Stimulated activated CD4-positive, alpha-beta T cell treated with anti-CD3 and anti-CD28 coated beads, TNF-alpha, amount 100 ng/mL, for 4 hours (primary cell): ENCODE results near the gene EPHB1.

ENCODE experiments used
- DNase-seq, 3 experiments: peaks; one replicate each; pipeline ENCODE4 v3.0.0-alpha.2; 2020; ENCODE audit warnings: low read depth in 3 of 3

EPHB1 gene

DNA sequence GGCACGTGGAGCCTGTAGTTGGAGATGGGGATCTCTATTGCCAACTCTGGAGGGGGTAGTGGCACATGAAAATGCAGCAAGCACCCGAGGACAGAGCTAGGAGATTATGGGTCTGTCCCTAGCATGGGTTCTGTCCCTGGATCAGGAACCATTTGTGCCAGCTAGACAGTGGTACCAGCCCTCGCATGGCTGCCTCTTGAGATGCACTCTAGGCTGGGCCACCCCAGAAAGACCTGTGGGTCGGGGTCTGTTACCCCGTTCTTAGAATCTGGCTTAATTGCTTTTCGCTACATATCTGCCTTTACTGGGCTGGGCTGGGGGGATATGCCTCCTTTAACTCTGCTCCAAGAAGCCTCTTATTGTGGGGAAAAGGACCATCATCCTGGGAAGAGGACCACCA, 54.5 kb downstream of the EPHB1 start:
- no peak for DNase-seq

GRCh38 chr3:134850761-134851160, 55.7 kb downstream of the EPHB1 start:
- no peak for DNase-seq

DNA sequence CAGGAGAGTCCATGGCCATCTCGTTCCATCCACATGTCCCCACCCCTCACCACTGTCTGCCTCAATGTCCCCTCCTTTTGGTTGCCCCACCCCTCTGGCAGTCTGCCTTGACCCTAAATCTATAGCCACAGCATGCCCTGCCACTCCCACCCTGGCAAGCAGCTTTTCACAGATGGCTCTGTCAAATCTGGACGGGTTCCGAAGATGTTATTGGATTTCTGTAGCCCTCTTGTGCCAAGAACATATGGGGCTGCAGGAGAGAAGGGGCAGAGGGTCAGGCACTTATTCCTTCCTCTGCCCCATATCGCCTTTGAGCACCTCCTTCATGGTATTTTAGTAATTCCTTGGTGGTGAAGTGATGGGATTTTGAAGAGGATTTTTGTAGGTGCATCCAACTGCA, 57.1 kb downstream of the EPHB1 start:
- DNase-seq: no peak

- no peak for DNase-seq
Measured at GRCh38 chr3:134852893-134853351, 57.9 kb downstream of the EPHB1 start.

DNA sequence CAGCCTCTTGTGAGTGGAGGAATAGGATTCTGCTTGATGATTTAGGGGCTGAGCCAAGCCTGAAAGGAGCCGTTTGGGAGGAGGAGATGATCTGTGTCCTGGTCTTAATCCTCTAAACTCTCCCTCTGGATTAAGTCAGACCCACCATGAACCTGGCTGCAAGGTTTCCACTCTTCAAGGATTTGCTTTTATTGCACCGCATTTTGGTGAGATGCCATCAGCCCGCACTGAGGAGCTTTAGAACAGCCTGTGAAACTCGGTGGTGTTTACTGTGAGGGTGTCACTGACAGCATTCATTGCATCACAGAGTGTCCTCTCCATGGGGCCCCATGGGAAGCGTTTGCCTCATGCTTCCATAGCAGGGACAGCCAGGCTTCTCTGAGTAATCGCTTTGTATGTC, 59.2 kb downstream of the EPHB1 start:
- DNase-seq: no peak

GRCh38 chr3:134857356-134857755, 62.3 kb downstream of the EPHB1 start:
- DNase-seq: no peak

- no peak for DNase-seq
Measured at GRCh38 chr3:134857776-134858362, 62.8 kb downstream of the EPHB1 start.

DNA sequence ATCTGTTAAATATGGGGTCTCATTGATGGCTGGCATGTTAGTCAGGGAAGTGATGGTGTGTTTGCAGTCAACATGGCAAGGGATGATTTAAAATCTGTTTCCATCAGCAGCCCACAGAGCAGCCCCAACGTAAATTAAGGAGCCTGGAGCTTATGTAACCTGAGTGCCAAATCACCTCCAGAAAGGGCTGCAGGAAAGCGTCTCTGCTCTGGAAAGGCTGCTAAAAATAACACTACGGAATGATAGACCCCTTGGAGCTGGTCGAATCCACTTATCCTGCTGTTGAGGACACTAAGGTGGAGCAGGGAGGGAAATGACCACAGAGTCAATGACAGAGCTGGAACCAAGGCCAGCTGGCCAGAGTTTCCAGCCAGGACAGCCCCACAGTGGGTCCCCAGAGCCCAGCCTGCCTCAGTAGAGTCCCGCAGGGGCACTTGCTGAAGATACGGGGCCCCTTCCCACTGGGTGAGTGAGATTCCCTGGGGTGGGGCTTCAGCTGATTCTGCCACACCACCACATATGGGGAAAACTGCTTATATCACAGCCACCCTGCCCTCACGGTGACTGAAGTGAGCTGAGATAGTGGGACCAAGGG, 63.5 kb downstream of the EPHB1 start:
- DNase-seq: no peak

DNA sequence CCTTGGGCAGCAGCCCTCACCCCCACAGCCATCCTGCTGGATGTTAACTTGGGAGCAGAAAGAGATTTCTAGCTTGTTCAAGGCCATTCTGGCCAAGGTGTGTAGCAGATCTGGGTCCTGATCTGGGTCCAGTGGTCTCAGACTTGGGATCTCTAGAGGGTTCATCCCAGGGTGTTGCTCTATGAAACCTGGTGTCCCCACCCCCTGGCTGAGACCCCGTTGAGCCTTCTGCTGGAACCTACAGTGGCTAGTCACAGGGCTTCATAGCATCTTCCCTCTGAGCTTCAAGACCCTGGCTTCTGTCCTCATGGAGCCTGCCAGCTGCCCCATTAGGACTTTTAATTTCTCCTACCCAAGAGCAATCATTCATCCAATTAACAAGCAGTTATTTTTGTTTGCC, 64.3 kb downstream of the EPHB1 start:
- DNase-seq: no peak

DNA sequence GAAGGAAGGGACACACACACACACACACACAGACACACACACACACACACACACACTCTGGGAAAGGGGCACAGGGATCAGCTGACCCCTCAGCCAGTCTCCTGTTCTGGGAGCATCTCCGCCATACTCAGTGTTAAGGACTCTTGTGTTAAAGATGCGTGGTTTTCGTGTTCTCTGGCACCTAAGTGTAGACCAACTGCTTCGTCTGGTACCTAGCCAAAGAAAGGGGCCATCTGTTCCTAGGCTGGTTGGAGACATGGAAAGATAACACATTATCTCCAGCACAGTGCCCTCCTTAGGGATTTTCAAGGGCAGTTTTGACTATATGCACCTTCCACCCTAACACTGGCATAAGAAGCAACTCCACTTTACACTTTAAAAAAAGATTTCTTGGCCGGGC, 65.1 kb downstream of the EPHB1 start:
- DNase-seq: no peak

DNA sequence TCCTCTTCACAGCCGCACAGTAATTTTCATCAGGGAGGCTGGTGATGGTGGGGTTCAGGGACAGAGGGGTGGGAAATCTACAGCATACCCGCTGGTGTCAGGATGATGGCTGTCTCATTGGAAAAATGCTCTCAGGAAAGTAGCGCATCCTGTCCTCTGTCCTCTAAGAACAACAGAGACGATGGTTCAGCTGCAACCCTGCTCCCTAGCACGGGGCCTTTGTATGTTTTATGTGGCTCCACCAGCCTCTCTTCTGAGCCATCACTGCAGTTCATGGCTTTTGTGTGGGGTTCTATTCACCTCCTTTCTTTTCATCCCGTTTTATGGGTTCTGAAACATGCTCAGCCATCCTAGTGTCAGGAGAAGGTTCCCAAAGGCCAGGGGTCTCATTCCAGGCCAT, 68.9 kb downstream of the EPHB1 start:
- DNase-seq: no peak

GRCh38 chr3:134864636-134865035, 69.6 kb downstream of the EPHB1 start:
- no peak for DNase-seq

DNA sequence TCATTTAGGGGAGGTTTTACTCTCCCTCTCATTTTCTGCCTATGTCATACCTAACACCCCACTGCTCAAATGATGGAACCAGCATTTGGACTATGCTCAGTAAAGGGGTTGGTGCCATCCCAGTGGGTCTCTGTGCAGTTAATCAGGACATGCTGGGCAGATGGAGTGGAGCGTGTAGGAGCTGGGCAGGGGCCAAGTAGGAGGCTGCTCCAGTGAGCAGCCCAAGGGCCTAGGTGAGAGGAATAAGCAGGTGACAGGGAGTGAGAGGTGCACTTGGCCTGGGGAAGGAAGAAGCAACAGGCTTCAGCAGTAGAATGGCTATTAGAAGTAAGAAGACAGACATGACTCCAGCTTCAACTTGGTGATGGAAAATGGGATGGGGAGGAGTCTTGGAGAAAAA, 72.2 kb downstream of the EPHB1 start:
- DNase-seq: no peak

- DNase-seq: no peak
Measured at GRCh38 chr3:134869153-134869726, 74.2 kb downstream of the EPHB1 start.

DNA sequence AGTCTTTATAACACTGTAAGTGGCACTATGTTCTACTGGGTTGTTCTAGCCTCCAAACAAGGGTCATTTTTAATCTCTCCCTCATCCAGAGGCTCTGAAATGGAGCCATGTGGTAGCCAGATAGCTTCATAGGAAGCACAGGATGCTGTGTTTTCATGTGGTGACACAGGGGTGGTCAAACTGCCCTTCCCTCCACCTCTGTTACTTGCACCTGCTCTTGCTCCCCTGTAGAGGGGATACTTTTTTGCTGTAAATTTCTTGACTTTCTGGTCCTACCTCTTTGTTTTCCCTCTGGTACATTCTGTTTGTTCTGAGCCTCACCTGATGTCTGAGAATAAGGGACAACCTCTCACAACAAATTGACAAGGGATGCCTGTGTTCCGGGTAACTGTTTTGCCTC, 76.8 kb downstream of the EPHB1 start:
- DNase-seq: no peak

DNA sequence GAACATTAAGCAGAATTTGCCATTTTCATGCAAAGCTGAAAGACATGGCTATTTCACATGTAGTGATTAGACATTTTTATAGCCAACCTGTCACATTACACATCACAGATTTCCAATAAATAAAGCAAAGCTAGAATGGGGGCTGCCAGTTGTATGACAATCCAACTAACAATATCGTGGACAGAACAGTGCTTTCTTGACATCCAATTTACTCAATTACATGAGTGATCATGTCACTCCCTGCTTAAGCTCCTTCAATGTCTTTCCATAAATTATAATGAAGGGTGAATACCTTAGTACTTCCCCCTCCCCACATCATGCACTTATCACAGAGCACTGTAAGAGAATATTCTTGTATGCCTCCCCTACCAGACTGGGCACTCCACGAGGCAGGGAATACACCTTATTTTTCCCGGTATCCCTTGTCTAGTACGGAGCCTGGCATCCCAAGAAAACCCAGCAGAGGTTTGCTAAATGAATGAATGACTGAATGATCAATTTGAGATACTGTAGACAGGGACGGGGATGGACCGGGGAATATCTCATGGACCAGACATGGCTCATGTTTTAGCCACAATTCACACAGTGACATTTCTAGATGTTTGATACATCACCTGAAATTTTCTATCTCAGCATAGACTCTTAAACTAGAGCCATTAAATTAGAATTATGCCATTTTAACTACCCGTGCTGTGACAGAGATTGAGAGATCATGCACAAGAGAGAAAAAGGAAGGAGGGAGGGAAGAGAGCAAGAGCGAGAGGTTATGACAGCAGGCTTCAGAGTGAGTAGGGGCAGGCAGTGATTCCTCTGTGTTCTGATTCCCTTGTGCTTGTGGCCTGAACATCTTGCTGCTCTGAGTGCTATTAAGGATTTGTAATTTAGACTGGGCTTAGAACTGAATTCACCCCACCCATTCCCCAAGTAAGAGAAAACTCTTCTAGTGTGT, 77.7 kb downstream of the EPHB1 start:
- DNase-seq: no peak

DNA sequence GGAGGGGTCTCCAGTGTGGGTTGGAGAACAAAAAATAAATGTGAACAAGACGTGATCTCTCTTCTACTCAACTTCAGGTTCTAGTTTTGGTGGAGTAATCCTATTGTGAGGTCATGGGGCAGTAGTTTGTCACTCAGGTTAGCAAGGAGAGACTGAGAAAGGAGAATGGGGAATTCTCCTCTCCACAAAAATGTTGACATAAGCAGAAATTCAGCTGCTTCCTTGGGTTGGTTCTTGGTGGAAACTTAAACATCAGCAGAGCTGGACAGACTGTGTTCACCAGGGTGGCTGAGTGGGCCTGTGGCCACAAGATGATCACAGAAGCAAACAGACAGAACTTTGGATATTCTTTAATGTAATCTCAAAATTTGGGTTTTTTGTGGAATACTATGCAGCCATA, 78.7 kb downstream of the EPHB1 start:
- no peak for DNase-seq

GRCh38 chr3:134874737-134875413, 79.8 kb downstream of the EPHB1 start:
- DNase-seq: no peak

GRCh38 chr3:134876836-134877235, 81.8 kb downstream of the EPHB1 start:
- DNase-seq: no peak

DNA sequence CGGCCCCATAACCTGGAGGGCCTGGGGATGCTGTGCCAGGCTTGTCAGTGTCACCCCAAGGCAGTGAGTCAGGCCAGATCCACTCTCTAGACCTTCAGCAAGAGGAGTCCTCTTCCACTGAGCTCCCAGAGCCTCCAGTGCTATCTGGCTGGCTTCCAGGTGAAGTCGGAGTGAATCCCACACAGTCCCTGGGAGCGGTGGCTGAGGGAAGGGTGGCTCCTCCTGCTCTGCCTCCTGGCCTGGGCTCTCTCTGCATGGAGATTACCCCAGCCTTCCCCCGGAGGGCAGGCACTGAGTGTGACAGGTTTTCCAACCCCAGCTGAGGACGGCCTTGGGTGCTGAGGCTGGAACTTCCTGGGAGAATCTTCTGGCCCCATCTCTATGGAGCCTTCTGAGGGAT, 82.7 kb downstream of the EPHB1 start:
- no peak for DNase-seq

DNA sequence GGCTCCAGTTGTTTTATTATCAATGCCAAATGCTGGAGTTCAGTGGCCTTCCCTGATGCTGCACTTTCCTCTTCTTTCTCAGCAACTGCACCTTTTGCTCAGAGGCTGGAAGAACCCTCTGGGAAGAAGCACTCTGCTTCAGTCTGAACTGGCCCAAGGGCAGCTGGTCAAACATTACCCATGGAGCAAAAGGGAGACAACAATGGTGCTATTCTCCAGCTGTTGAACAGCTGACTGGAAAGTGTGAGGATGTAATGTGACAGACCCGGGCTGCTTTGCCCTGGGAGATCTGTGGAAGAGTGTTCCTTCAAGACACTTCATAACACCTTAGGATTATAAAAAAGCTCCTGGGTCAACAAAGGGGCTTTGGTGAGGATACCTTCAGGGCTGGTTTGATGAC, 84.9 kb downstream of the EPHB1 start:
- no peak for DNase-seq

GRCh38 chr3:134880431-134880830, 85.4 kb downstream of the EPHB1 start:
- no peak for DNase-seq
